ENCODE data around the gene GPBP1L1.

DNA sequence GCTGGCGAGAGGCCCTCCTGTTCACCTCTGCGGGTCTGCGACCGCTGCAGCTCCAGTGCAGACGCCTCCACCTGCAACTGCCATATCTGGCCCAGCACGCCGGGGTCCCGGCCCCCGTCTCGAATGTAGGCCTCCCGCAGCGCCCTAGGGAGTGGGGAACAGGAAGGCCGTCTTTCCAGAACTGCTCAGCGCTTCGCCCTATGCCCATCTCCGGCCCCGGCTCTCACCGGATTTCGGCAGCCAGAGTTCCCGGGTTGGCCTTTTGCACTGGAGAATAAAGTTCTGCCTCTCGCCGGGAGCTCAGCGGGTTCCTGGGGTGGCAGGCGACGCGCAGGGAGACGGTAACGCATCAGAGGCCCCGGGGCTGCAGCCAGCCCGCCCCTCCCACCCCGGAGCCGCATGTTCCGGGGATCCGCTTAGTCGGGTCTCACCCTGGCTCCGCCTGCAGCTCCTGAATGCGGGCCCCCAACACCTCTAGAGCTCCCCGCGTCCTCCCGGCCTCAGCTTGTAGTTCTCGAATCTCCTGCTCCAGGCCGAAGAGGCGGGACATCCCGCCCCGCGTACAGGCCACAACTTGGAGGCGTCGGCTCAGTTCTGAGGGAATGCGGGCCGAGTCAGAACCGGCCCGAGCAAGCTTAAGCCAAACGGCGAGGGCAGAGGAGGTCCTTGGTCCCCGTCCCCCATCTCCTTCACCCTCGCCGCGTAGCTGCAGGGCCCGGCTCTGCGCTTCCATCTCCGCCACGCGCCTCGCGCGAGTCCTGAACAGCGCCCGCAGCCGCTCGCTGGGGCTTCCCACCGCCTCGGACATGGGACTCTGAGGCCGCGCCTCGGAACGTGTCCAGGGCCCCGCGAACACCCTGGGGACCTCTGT is 63.6 kb downstream of the GPBP1L1 start:
- TF ChIP-seq, protein P1, sequence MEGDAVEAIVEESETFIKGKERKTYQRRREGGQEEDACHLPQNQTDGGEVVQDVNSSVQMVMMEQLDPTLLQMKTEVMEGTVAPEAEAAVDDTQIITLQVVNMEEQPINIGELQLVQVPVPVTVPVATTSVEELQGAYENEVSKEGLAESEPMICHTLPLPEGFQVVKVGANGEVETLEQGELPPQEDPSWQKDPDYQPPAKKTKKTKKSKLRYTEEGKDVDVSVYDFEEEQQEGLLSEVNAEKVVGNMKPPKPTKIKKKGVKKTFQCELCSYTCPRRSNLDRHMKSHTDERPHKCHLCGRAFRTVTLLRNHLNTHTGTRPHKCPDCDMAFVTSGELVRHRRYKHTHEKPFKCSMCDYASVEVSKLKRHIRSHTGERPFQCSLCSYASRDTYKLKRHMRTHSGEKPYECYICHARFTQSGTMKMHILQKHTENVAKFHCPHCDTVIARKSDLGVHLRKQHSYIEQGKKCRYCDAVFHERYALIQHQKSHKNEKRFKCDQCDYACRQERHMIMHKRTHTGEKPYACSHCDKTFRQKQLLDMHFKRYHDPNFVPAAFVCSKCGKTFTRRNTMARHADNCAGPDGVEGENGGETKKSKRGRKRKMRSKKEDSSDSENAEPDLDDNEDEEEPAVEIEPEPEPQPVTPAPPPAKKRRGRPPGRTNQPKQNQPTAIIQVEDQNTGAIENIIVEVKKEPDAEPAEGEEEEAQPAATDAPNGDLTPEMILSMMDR (IDR thresholded peaks at IDR 0.05; ENCODE audit: insufficient read depth, low read length), result no peak
- TF ChIP-seq POLR2AphosphoS5 (IDR thresholded peaks at IDR 0.05; ENCODE audit: low read depth) (no peak; the same call in 1 of the 2 replicates), REST (IDR thresholded peaks at IDR 0.05; ENCODE audit: insufficient replicate concordance, low read depth) (no peak), GABPA (IDR thresholded peaks at IDR 0.05; ENCODE audit: low read depth) (no peak), SPI1 (IDR thresholded peaks at IDR 0.05; ENCODE audit: borderline replicate concordance, low read depth) (no peak)

All from HL-60 (cell line).